GM13977 (cell line): Measurements from ENCODE around the gene TBL1X.

Experiments used
- DNase-seq: peaks from one replicate; pipeline ENCODE4 v3.0.0; 2012; ENCODE audit warnings: low spot score
- in situ Hi-C: fragments of 300-500 bp; cut with MboI; formaldehyde crosslinking; loops from one replicate; pipeline ENCODE4 v1.12.0; 2022; ENCODE audit warnings: low sequenced_read_pairs, low pct_unique_long_range_greater_than_20kb, mixed read lengths, inconsistent platforms; ENCODE audit not compliant: unreplicated experiment
- TF ChIP-seq, protein P1 (sequence below): IDR thresholded peaks from 2 replicates; pipeline ENCODE4 v1.5.1; 2012; ENCODE audit warnings: mild to moderate bottlenecking, control low read depth; ENCODE audit not compliant: insufficient read depth; ENCODE audit errors: extremely low read depth, missing control alignments

TBL1X gene

DNA sequence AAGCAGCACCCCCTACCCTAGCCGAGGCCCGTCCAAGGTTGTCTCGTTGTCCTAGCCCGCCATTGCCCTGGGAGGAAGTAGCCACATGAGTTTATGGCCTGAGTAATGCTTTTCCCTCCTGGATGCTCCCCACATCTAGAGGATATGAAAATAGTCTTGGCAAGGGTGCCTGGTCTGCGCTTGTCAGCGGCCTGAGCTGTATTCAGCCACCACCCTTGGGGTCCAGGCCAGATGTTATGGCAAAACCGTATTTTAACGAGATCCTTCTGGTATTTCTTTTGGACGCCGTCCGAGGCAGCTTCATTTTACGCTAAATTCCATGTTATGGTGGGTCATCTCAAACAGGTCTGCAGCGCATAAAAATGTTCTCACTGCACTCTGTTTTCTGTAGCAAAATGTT, 211.4 kb downstream of the TBL1X start:
- in situ Hi-C loops: loop anchor here (25.0 kb wide), 3 partner anchors 214 to 714 kb away; partner anchors contain the start of gene TBL1X
- TF ChIP-seq, protein P1, sequence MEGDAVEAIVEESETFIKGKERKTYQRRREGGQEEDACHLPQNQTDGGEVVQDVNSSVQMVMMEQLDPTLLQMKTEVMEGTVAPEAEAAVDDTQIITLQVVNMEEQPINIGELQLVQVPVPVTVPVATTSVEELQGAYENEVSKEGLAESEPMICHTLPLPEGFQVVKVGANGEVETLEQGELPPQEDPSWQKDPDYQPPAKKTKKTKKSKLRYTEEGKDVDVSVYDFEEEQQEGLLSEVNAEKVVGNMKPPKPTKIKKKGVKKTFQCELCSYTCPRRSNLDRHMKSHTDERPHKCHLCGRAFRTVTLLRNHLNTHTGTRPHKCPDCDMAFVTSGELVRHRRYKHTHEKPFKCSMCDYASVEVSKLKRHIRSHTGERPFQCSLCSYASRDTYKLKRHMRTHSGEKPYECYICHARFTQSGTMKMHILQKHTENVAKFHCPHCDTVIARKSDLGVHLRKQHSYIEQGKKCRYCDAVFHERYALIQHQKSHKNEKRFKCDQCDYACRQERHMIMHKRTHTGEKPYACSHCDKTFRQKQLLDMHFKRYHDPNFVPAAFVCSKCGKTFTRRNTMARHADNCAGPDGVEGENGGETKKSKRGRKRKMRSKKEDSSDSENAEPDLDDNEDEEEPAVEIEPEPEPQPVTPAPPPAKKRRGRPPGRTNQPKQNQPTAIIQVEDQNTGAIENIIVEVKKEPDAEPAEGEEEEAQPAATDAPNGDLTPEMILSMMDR: no peak
- no peak for DNase-seq

DNA sequence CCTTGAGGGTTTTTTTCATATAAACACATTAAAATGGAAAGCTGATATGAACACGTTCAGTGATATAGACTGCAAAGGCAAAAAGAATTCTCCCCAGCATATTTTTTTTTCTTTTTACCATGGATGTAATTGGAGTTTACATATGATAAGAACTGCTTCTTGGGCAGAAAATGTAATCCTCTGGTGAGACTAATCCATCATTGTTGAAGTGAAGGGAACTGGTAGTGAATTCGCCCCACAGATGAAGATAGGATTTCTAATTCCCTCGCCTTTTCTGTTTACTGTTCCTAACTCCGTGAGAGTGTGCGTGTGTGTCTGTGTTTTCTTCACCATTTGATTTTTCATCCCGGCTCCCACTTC, 211.9 kb downstream of the TBL1X start:
- in situ Hi-C loops: loop anchor here (25.0 kb wide), 3 partner anchors 214 to 714 kb away; partner anchors contain the start of gene TBL1X
- no peak for DNase-seq
- TF ChIP-seq, protein P1: no peak

DNA sequence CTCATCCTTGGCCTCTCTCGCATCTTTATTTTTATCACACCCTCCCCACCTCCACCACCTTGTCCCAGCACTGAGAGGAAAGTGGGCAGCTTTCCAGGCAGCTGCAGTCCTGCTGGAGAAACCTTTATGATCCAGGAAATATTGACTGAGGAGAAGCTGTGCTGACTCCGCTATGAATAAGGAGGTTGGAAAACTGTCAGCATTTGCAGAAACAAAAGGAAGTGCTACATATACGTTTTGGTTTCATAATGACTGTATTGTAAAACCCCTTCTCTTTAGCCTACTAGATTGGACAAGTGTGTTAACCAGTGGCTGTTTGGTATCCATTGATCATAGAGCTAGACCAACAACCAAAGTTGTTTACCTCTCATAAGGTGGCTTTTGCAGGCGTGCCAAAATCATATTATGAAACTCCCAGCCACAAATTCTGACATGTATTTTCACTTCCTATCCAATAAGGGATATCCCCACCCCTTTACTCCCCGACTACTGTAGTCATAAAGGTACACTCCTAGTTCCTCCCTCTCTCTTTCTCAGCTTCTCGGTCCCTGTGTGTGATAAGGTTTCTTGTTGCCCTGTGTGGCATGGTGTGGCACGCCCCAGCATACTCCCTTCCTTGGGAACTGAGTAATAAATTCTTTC, 212.4 kb downstream of the TBL1X start:
- DNase-seq: peak; percentile 73
- in situ Hi-C loops: loop anchor here (25.0 kb wide), 3 partner anchors 215 to 715 kb away; partner anchors contain the start of gene TBL1X

DNA sequence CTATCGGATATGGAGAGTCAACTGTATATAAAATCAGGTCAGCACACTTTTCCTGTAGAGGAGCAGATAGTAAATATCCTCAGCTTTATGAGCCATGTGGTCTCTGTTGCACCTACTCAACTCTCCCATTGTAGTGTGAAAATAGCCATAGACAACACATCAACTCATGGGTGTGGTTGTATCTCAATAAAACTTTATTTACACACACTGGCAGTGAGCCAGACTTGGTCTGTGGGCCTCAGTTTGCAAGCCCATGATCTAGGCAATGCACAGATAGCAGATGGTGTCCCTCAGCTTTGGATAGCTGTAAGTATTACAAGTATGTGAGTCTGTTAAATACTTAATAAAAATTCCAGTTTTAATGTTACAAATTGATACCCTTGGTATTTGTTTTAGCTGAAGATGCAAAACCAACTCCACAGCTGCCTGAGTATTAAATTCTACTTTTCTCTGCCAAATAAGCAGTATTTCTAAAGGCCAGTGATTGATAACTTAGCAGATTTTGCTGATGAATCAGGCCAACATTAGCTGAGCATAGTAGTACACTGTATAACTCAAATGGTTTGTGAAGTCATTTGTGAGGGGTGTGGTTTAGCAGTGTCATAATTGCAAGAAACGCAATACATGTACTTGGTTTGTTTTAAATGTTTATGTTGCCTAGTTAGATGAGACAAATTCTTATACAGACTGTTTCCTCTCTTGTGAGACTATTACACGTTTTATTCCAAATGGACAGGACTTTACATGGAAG, 213.5 kb downstream of the TBL1X start:
- in situ Hi-C loops: loop anchor here (25.0 kb wide), 3 partner anchors 216 to 716 kb away; partner anchors contain the start of gene TBL1X
- TF ChIP-seq, protein P1: no peak
- no peak for DNase-seq

More for the DNA sequence above, 212.4 kb downstream of the TBL1X start:
- TF ChIP-seq, protein P1: no peak

DNA sequence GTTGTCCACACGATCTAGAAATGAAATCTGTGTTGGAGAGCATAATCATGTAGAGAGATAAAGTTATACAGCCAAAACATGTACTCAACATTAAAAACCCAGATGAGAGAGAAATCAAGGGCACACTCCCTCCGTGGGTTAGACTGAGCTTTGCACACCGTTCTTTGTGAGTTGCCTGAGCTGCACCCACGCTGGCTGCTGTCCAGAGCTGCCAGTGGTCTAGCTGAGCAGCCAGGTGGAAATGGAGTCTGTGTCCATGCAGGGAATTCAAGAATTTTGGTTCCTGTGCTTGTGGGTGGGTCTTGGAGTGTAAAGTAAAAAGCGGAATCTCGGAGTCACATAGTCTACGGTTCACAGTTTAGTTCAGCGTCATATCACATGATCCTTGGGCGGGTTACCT, 216.2 kb downstream of the TBL1X start:
- DNase-seq: no peak
- TF ChIP-seq, protein P1: no peak
- in situ Hi-C loops: loop anchor here (25.0 kb wide), 3 partner anchors 219 to 719 kb away; partner anchors contain the start of gene TBL1X

DNA sequence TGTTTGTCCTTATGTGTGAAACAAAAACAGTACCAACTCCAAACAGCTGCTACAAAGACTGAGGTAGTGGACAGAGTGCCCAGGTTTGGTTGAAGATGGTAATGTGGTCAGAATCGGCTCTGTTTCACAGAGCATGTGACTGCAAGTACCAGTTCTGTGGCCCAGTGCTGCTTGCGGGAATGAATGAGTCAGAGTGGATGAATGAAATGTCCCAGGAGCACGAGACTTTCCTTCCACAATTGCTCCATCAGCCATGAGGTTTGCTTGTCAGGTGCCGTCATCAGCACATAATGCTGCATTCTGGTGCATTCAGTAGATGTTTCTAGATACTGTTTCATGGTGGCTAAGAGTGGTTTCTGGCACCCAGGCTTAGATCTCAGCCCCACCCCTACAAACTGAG, 216.6 kb downstream of the TBL1X start:
- in situ Hi-C loops: loop anchor here (25.0 kb wide), 3 partner anchors 219 to 719 kb away; partner anchors contain the start of gene TBL1X
- no peak for DNase-seq
- TF ChIP-seq, protein P1: no peak
